T47D (cell line): ENCODE data around the gene KIF5C.
A peak's percentile ranks its signal among the peaks of the same experiment; 100 is the strongest.

Source experiments
- DNase-seq, 2 experiments: peaks; one replicate each; pipeline versions ENCODE4 v3.0.0 to v3.0.0-alpha.2; 2011 to 2012; ENCODE audit warnings: low read depth in 1 of 2, low spot score in 1 of 2
- JUND ChIP-seq: IDR thresholded peaks from 2 replicates; pipeline ENCODE4 v1.6.1; 2012; ENCODE audit warnings: low read depth
- in situ Hi-C: cut with HindIII; loops from 2 replicates; pipeline ENCODE4 v1.10.0; 2016; ENCODE audit warnings: low sequenced_read_pairs, low pct_unique_long_range_greater_than_20kb

KIF5C gene

DNA sequence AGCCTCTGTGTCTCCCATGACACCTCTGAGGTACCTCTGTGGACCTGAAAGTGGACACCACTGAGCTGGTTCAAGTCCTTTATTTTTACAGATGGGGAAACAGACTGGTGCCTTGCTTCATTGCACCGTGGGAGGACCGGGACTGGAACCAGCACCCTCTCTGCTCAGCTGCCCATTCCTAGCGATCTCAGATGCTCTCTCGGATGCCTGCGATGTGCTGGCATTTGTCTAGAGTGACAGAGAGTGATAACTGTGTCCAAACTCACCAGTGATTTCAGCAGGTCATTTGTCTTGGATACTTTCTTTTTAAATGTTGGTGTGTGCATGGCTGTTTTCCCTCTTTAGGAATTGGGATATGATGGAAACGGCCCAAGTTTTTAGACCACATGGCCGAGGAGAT is 133.4 kb downstream of the KIF5C start:
- no peak for TF ChIP-seq JUND
- DNase-seq: no peak
- in situ Hi-C loops: no loop called here

DNA sequence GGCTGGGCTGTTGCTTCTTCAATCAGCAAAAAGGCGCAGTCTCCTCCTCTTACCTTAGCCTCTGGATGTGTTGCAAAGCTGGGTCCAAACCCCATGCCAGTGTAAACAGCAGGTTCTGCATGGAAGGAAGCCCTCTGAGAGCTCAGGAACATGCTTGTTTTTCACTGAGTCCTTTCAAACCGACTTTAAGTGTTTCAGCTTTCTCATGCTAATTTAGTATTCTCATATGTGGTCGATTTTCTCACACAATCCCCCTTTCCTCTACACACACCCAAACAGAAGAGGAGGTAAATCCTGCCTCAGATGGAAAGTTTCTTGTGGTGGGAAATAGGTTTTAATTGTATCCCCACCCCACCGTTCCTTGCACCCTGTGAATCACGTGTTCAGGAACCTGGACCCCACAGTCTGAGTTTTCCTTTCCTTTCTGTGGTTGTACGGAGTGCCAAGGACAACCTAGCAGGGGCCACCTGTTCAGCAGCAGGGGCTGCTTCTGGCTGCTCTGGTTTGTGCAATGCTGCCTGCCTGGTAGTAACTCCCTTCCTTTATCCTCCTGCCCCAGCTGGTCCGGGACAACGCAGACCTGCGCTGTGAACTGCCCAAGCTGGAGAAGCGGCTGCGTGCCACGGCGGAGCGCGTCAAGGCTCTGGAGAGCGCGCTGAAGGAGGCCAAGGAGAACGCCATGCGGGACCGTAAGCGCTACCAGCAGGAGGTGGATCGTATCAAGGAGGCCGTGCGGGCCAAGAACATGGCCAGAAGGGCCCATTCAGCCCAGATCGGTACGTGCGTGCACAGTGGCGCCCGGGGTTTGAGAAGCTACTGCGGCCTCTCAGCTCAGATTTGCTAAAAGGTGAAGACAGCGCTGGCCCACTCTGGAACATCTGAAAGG is 134.8 kb downstream of the KIF5C start:
- no peak for TF ChIP-seq JUND
- in situ Hi-C loops: no loop called here
- no peak for DNase-seq

DNA sequence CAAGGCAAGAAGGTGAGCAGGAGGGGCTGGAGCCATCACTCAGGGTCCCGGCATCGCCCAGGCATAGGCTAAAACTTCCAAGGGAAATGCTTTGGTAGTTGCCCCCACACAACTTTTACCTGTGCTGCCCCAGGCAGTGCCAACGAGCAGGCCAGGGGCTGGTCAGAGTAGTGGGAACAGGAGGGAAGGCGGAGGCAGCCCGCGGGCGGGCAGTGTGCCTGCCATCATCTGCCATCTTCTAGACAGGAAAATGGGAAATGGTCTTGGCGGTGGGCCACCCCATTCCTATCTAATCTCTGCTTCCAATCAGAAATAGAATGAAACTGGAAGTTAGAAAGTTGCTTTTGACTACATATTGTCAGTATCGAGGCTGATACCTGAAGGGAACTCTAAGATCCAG is 137.5 kb downstream of the KIF5C start:
- in situ Hi-C loops: no loop called here
- TF ChIP-seq JUND: no peak
- no peak for DNase-seq

GRCh38 chr2:149015501-149015900 is 140.5 kb downstream of the KIF5C start:
- no peak for TF ChIP-seq JUND
- no peak for DNase-seq
- in situ Hi-C loops: no loop called here

- in situ Hi-C loops: no loop called here
- no peak for TF ChIP-seq JUND
- no peak for DNase-seq
These were observed 141.0 kb downstream of the KIF5C start for GRCh38 chr2:149015926-149016563.

DNA sequence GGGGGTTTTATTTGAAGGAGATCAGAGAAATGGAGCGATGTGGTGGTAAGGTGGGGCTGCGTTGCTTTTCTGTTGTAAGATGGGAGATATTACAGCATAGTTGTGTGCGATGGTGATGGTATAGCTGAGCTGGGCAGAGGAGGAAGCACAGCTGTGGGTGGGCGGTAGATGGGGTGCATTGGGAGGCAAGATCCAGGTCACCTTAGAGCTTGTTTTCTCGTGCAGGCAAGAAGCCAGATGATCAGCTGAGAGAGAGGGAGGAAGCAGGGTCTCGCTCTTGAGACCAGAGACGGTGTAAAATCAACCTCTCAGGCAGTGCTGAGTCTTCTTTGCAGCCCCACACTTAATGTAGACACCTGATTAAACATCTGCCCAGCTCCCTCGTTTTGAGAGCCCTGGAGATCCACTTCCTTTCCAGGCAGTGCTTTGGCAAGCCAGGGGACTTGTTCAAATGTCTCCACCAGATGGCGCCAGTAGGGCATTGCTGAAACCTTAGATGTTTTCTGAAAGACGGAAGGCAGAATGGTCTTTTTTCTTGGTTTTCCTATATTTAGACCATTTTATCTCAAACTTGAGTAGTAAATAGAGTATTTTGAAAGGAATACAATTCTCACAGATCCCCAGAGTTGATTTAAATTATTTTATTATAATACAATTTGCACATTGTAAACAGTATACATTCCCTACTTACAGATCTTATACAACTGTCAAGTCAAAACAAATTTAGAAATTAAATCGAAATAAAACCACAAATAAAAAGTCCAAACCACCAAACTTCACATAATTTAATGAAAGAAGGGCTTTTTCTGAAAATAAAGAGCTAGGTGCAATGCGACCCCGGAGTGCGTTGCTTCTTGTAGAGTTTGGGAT is 142.3 kb downstream of the KIF5C start:
- TF ChIP-seq JUND: no peak
- in situ Hi-C loops: no loop called here
- DNase-seq: peak in 1 of 2 experiments; percentile 79

GRCh38 chr2:149018981-149019380 is 144.0 kb downstream of the KIF5C start:
- in situ Hi-C loops: no loop called here
- DNase-seq: no peak

DNA sequence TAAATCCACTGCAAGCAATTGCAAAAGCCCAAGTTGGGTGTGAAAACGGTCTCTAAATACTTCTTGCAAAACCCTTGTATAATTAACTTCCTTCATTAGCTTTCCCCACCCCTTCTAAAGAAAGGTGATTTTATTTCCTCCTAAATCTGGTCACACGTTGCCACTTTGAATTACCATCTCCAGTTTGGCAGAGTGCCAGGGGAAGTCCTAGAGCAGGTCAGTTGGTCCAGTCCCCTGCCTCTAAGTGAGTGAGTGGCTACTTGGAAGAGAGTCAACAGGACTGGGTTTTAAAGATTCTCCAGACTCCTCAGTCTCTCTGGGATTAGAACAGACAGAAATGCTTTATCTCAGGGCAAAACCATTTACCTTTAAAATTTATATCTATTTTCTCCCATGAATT is 144.7 kb downstream of the KIF5C start:
- peak in 1 of 2 experiments; percentile 47 for DNase-seq
- in situ Hi-C loops: no loop called here
- TF ChIP-seq JUND: no peak

More at GRCh38 chr2:149018981-149019380, 144.0 kb downstream of the KIF5C start:
- no peak for TF ChIP-seq JUND

DNA sequence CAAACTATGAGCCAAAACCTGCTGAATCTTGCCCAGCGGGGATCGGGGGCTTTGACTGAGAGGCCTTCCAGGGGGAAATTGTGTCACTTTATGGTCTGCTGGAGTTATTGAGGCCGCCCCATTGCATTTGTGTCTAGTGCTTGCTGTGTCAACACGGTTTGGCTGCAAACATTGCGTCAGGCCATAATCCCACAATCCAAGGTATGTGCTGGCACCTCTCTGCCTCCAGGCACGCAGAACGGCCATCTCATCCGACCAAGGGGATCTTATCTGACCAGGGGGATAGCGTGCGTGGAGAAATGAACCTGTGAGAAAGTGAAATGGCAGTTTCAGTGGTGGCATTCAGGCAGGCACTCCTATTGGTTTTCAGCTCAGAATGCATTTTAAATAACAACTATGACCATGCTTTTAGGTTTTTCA is 145.4 kb downstream of the KIF5C start:
- peak; percentile 72; the same call in 1 of the 2 replicates for TF ChIP-seq JUND
- in situ Hi-C loops: no loop called here
- DNase-seq: peak in 1 of 2 experiments; percentile 90

DNA sequence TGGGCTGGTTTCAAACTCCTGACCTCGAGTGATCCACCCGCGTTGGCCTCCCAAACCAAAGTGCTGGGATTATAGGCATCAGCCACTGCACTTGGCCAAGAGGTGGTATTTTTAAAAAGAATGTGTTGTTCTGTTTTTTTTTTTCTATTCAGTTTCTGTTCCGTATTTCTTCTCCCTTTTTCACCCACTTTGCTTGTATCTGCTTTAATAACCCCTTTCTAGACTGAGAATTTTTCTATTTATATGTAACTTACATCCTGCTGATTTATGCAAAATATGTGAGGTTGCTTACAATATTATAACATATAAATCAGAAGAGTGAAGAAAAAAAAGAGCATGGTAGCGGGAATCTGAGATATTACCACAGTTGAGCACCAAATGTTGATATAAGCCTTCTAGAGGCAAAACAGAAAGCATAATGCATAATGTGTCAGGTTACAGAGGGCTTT is 146.3 kb downstream of the KIF5C start:
- no peak for TF ChIP-seq JUND
- in situ Hi-C loops: no loop called here
- no peak for DNase-seq

GRCh38 chr2:149021761-149022160 is 146.7 kb downstream of the KIF5C start:
- TF ChIP-seq JUND: no peak

DNA sequence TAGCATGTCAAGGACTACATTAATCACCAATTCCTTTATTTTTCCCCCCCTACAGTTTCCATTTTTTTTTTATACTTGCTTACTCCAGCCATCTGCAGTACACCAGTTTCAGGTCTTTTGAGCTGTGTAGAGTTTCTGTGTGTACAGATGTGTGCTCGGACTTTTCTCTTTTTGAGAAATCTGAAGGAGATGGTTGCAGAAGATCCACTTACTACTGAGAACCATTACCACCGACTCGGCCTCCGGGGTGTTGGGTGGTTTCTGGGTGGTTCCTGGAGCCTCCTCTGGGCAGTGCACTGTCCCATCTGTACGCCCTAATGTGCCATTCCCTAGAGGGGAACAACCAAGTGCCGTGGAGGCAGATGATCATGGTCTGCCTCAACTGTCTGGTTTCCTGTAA is 148.1 kb downstream of the KIF5C start:
- DNase-seq: no peak
- in situ Hi-C loops: no loop called here
- TF ChIP-seq JUND: no peak

More at GRCh38 chr2:149021761-149022160, 146.7 kb downstream of the KIF5C start:
- DNase-seq: no peak
- in situ Hi-C loops: no loop called here
